OCI-M1 (cell line): ENCODE data around the gene ITGA6.
A peak's percentile ranks its signal among the peaks of the same experiment; 100 is the strongest.

Source experiments
- DNase-seq: peaks from one replicate; lab custom pipeline; 2025; lab: John Stamatoyannopoulos, UW

Gene ITGA6

DNA sequence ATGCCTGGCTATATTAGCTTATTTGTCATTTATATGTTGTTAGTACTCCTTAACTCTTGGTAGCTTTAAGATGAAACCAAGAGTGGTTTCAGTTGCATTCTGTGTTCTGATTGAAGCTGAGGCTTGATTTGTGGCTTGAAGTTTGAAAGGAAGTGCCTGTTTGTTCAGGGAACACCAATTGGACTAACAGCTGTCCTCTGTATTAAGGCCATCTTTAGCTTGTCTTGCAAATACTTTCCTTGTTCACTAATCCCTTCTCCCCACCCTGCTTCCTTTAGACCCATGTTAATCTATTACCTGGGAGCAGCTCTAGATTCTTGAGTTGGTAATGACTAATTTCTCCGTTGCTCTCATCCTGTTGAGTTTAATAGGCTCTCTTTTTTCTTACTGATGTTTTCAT, 13.4 kb downstream of the ITGA6 start:
- no peak for DNase-seq

DNA sequence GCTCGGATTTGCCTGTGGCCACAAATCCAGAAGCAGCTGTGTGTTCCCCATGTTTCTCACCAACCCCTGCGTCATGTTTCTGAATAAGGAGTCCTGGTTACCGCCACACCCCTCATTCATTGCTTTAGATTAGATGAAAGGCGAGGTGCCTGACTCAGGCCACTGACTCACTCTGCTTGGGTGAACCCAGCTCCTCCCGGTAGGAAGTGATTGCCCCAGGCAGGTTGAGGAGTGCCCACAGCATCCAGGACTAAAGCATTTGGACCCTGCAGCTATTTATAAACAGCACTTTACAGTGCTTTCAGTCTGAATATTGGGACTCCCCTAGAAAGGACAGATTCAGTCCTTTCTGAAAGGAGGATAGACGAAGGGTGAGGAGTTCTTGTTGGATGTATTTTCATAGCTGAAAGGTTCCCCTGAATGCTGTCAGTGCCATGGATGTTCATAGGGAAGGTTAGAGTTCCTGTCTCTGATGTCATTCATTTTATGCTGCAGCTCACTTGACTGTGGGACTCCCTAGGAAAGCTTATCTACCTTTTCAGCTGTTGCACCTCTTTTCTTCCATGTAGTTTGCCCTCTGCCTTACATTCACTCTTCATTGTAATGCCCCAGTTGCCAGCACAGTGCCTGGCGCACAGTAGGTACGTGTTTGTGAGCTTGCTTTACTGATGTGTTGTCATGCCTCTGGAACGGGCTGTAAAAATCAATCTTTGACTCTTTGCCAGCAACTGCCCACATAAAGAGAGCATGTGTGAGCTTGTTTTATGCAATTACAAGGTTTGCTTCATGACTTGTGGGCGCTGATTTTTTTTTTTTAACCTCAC, 14.9 kb downstream of the ITGA6 start:
- DNase-seq, result no peak

DNA sequence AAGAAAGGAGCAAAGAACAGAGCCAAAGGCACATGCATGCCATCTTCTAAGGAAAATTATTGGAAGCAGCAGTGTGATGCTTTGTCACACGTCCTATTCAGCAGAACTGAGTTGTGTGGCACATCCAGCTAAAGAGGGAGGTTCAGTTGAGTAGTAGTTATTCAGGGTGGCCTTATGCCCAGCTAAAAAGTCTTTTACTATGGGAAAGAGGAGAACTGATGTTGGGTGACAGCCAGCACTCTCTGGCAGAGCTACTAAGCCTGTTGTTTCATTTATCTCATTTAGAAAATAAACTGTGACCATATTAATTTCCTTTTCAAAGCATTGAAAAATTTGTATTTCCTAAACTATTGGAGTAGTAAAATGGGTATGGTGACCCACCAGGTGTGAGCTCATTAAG, 18.5 kb downstream of the ITGA6 start:
- no peak for DNase-seq

GRCh38 chr2:172446474-172447063, 19.2 kb downstream of the ITGA6 start:
- DNase-seq, result peak; percentile 19

- DNase-seq, result no peak
Observed at GRCh38 chr2:172447811-172448493, 20.6 kb downstream of the ITGA6 start.

GRCh38 chr2:172448544-172449267, 21.3 kb downstream of the ITGA6 start:
- no peak for DNase-seq

GRCh38 chr2:172449911-172450550, 22.6 kb downstream of the ITGA6 start:
- no peak for DNase-seq

DNA sequence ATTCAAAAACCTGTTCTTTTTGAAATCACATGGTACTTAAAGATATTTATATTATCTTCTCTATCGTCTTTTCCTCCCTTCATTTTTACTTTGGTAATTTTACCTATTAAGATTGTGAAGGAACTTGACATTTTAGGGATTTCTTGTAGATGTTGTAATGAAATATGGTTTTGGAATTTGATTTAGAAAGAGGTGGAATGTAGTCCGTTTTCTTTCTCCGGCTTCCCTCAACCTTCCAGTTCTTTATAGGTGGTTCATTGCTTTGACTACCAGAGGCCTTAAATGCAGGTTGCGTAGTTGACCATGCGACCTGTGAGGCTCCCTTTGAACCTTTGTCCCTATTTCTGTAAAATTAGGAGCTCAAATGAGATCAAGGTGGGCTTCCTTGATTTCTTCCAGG, 24.5 kb downstream of the ITGA6 start:
- no peak for DNase-seq

DNA sequence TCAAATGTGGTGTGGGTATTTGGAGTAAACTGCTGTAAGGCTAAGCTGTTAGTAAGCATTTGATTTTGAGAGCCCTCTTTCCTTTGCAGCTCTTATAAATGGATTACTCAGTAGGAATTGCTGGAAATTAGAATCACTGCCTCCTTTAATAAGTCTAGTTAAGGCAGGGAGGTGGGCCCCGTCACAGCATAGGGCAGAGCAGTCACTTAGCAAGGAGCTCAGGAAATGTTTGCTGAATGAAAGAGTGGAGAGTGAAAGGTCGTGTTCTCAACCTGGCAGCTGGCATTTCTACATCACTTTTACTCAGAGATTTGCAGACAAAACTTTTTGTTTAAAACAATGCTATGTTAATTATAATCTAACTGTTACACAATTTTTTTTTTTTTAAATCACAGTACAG, 25.5 kb downstream of the ITGA6 start:
- no peak for DNase-seq

DNA sequence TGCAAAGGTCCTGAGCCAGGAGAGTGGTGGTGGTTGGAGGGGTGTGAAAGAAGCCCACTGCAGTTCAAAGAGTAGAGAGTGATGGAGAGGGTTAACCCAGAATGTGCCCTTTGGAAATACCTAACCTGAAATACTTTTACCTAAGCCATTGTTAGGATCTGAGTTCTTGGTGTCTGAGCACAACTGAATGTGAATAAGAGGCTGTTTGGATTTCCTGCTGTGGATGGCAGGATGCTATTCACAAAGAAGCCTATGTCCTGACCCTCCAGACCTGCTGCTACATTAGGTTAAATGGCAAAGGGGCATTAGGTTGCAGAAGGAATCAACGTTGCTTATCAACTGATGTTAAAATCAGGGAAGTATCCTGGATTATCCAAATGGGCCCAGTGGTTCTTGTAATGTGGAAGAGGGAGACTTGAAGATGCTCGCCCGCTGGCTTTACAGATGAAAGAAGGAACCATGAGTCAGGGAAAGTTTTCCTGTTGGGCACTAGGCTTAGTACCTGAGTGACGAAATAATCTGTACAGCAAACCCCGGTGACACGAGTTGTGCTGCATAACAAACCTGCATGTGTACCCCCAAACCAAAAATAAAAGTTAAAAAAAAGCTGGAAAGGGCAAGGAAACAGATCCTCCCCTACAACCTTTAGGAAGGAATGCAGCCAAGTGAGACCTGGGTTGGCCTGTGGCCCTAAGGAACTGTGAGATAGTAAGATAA, 27.2 kb downstream of the ITGA6 start:
- DNase-seq, result no peak

GRCh38 chr2:172455121-172455515, 27.7 kb downstream of the ITGA6 start:
- no peak for DNase-seq

GRCh38 chr2:172456002-172456401, 28.6 kb downstream of the ITGA6 start:
- DNase-seq, result no peak

- DNase-seq, result no peak
Observed at GRCh38 chr2:172457536-172457935, 30.1 kb downstream of the ITGA6 start.

GRCh38 chr2:172458561-172459124, 31.3 kb downstream of the ITGA6 start:
- DNase-seq, result no peak

DNA sequence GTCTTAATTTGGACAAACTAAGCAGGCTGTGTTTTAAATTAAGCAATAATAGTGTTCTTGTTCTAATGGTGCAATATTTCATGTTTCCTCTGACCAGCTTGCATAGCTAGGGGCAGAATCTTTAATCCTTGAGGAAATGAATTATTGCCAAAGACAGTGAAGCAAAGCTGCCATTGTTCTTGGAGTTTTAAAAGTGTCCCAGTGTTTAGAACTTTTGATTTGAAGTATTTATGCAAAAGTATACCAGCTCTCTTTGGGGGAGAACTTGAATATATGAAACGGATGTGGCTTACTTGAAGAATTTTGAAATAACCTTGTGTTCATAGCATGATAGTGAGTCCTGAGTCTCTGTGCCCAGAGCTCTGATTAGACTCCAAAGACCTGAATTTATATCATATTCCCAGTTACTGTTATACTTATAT, 33.4 kb downstream of the ITGA6 start:
- no peak for DNase-seq

- peak; percentile 67 for DNase-seq
Observed at GRCh38 chr2:172461591-172462372, 34.4 kb downstream of the ITGA6 start.

- DNase-seq, result no peak
Observed at GRCh38 chr2:172462373-172462848, 35.0 kb downstream of the ITGA6 start.

- peak; percentile 13 for DNase-seq
Observed at GRCh38 chr2:172462849-172463381, 35.5 kb downstream of the ITGA6 start.

GRCh38 chr2:172464400-172465129, 37.2 kb downstream of the ITGA6 start:
- DNase-seq, result no peak
